GM12872 (cell line): Measurements from ENCODE around the gene INF2.

Source experiments
- CTCF ChIP-seq: IDR thresholded peaks from 3 replicates; pipeline ENCODE4 v1.5.1; 2011; ENCODE audit warnings: low read depth, mild to moderate bottlenecking, low read length, moderate library complexity; ENCODE audit not compliant: insufficient read depth

Gene INF2

GRCh38 chr14:104717137-104717536 lies 27.7 kb downstream of the INF2 start:
- TF ChIP-seq CTCF, result no peak

- TF ChIP-seq CTCF, result no peak
Observed at GRCh38 chr14:104717646-104718045, 28.2 kb downstream of the INF2 start.

GRCh38 chr14:104718147-104718546 lies 28.7 kb downstream of the INF2 start:
- no peak for TF ChIP-seq CTCF

GRCh38 chr14:104718871-104719270 lies 29.5 kb downstream of the INF2 start:
- TF ChIP-seq CTCF, result no peak

- no peak for TF ChIP-seq CTCF
Observed at GRCh38 chr14:104719343-104719742, 29.9 kb downstream of the INF2 start.

GRCh38 chr14:104721505-104722431 lies 32.4 kb downstream of the INF2 start:
- TF ChIP-seq CTCF, result no peak

GRCh38 chr14:104722938-104723650 lies 33.7 kb downstream of the INF2 start:
- TF ChIP-seq CTCF, result no peak
